ENCODE results near the gene SLC25A45.

The SLC25A45 gene

DNA sequence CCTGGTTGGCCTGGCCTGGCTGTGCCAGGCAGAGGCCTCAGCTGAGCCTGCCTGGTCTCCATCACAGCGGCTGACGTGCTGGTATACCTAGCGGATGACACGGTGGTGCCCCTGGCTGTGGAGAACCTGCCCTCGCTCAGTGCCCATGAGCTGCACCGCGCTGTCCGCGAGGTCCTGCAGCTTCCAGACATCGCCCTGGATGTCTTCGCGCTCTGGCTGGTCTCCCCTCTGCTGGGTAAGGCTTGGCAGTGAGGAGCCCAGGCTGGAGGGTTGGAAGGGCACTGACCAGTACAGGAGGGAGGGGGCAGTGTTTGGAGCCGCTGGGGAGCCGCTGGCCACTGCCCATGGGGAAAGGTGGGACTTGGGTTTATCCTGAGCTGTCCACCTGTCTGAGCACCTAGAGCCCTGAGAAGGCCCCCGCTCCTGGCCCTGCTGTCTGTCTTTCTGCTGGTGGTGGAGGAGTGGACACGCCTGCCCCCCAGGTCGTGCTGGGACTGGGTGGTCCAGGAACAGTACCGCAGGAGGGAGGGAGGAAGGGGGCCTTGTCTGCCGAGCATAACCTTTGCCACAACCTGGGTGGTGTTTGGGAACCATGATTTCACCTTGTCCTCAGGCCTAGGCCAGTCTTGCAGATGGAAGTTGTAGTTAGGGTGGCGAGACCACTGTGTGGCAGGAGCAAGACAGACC is 7.0 kb upstream of the SLC25A45 start:
- no peak for DNase-seq

DNA sequence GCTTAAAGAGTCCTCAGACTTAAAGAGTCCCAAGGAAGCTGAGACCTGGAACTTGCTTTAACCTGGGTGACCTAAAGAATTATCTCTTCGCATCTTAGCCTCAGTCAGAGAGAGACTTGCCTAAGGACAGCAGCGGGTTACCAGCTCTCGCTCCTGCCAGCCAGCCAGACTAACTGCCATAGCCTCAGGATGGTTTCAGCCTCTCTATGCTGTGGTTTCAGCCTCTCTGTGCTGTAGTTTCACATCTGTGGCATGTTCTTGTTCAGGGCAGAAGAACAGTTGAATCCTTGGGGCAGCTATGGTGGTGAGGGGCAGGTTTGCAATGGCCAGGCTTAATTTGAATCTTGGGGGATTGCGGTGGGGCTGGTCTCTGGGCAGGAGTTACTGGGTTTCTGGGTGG is 6.3 kb upstream of the SLC25A45 start:
- no peak for DNase-seq

DNA sequence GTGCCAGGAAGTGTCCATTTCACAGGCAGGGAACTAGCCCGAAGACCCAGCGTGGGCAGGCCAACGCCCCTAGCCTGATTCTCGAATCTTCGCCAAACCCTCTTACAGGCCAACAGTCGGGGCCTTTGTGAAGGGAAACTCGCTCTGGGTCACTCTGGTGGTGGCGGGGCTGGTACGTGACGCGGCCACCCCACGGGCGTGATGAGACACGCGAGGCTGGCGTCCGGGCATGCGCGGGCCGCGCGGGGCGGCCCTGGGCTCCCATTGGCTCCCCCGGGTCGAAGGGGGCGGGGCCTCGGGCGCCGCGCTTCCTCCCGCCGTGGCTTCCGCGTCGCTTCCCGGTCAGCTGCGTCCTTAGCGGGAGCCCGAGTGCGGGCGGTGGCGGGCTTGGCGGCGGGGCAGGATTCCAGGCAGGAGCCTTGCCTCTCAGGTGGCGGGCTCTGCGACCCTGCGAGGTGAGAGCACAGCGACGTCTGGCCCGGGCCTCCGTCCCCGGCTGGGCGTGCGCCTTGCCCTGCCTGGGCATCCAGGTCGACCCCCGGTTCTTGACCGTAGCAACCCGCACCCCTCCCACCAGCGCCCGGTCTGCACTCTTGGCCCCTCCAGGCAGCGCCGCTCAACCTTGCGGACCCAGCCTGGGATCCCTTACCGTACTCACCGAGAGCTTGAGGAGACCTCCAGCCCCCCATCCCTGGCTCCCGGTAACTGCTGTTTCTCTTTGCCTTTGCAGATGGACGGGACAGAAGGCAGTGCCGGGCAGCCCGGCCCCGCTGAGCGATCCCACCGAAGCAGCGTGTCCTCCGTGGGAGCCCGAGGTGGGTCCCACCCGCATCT is 4.1 kb upstream of the SLC25A45 start, which contains the start of gene FRMD8:
FRMD8 (plus strand) TSS at position 331 of the 834 bp plus-strand sequence; CDS start at position 731, 400 bp downstream.
- peak in 57 of 58 donors; percentile 14 to 97 (median 87) for DNase-seq

DNA sequence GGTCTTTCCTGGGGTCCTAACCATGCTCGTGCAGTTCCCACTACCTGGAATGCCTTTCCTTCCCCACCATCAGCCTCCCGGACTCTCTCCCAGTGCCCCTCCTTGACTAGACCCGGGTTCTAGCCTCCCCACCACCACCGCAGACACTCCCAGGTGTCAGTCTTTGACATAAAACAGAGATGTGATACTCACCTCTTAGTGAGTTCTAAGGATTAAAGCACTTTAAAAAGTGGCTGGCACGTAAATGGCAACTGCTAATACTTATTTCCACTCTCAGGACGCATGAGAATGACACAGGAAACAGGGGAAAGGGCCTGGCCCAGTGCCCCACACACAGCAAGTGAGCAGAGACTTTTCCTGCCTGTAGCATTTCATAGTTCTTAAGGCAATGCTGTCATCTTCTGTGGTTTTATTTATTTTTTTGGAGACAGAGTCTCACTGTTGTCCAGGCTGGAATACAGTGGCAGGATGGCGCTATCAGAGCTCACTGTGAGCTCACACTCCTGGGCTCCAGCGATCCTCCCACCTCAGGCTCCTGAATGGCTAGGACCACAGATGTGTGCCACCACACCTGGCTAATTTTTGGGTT is 1.9 kb upstream of the SLC25A45 start:
- no peak for DNase-seq

DNA sequence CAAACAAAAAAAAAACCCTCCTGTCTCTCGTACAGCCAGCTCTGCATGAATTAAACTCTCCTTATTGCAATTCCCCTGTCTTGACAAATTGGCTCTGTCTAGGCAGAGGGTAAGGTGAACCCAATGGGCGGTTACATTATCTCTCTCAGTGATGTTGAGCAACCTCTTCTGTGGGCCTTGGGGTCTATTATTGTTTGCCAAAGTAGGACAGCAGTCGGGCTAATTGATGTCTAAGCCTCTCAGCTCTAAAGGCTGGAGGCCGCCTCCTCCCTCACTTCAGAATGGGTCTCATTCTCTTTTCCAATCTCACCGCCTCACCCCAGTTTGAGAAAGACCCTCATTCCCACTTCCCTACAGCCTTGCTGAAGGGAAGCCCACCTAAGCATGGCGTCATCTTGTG is 1.3 kb upstream of the SLC25A45 start:
- DNase-seq, result no peak

DNA sequence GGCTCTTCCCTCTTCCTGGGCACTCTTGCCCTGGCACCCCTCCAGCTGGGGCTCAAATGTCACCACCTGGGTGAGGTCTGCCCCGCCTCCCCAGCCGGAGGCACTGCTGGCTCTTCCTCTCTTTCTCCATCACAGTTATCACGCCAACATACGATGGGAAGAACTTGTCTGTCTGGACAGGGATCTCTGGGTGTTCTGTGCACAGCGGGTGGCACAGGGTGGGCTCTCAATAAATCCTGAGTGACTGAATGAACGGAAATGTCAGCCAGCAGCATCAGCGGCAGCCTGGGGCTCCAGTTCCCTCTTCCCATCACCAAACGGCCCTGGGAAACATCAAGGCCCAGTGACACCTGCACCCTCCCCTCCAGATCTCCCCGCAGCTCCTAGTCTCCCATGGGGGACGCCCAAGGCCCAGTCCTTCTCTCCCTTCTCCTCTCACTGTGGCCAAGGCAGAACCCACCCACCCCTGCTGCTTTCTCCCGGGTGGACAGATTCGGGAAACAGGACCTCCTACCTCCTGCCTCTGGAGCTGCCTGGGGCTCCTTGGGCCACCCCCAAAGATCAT is 440 bp upstream of the SLC25A45 start:
- DNase-seq, result peak in 2 of 58 donors; percentile 22 to 79

DNA sequence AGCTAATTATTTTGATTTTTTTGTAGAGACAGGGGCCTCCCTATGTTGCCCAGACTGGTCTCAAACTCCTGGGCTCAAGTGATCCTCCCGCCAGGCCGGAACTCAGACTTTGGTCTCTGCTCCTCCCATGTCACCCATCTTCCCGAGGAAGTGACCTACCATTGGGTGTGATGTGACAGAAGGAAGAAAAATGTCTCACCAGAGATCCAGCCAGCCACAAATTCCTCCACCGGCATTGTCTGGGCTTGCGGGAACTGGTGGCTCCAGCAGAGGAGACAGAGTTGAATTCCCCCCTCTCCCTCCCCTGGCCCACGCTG is 772 bp downstream of the SLC25A45 start:
- peak in 2 of 58 donors; percentile 39 to 53 for DNase-seq

DNA sequence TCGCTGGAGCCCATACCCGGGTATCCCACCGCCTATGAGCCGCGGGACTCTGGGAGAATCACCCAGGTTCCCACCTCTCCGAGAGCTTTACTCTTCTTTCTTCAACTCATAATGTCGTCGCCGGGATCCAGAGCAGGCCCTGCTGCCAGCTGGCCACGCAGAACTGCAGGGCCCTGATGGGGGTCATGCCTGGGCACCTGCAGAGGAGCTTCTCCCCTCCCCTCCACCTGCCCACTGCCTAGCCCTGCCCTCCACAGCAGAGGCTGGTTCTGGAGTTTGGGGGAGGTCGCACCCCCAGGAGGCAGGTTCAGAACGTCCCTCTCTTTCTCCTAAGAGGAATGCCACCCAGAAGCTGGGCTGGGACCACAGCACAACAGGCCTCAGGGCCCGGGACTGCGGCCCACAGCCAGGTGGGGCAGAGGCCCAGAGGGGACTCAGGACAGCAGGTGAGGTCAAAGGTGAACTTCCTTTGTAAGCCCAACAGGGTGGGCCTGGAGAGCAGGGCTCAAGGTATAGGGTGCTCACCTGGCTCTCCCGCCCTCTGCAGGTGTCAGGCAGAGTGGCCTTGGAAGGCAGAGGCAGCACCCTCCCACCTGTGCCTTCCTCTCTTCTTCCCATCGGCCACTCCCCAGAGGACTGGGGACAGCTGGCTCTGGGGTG is 1.9 kb downstream of the SLC25A45 start:
- no peak for DNase-seq

DNA sequence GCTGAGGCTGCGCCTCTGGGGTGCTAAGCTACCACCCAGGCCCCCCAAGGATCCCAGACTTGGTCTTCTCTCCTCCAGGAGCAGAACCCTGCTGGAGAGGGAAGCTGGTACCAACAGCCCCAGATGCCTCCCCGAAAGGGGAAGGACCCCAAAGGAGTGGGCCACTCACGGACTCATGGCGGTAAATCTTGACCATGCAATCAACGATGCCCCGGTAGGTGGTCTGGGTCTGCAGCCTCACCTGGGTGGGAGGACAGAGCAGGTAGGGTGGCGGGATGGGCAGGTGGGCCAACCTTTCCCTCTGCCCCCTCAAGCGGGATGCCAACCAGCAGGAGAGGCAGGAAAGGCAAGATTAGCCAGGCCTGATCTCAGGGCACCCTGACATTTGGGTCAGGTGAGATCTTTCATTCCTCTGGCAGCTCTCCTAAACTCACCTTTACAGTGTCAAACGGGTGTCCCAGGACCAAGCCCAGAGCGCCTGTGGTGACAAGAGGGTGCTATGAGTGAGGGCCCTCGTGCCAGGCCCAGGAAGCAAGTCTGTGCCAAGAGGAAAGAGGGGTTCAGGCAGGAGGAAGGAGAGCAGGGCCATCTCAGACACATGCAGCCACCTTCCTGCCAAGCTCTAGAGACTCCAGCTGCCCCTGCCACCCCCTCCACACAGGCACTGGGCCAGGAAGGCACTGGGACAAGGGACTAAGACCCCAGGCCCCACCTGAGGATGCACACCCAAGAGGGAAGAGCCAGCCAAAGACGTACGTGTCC is 2.6 kb downstream of the SLC25A45 start:
- no peak for DNase-seq

DNA sequence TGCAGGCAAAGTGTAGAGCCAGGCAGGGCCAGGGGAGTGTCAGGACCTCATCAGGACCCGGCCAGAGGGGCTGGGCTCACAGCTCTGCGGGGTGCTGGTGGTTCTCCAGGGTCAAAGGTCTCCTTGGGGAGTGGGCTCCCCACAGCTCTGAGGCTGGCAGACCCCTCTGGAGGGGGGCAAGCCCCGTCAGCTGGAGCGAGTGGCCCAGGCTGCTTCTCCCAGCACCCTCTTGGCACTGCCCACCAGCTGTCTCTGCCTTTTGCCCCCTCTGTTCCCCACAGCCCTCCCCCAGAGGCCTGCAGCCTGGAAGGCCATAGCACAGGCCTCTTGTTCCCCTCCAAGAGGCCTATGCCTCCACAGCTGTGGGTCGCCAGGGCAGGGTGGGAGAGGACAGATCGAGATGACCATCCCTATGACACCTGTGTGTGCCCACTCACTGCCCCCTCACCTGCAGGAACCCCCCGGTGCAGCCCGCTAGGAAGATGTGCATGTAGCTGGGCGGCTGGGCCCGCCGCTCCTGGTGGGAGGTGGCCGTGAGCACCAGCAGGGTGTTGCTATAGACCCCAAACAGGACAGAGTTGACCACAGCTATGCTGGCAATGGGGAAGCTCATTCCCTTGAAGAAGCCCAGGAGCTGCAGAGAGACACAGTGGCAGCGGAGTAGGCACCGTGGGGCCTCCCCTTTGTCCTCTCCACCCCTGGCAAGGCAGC is 3.4 kb downstream of the SLC25A45 start:
- DNase-seq, result no peak

DNA sequence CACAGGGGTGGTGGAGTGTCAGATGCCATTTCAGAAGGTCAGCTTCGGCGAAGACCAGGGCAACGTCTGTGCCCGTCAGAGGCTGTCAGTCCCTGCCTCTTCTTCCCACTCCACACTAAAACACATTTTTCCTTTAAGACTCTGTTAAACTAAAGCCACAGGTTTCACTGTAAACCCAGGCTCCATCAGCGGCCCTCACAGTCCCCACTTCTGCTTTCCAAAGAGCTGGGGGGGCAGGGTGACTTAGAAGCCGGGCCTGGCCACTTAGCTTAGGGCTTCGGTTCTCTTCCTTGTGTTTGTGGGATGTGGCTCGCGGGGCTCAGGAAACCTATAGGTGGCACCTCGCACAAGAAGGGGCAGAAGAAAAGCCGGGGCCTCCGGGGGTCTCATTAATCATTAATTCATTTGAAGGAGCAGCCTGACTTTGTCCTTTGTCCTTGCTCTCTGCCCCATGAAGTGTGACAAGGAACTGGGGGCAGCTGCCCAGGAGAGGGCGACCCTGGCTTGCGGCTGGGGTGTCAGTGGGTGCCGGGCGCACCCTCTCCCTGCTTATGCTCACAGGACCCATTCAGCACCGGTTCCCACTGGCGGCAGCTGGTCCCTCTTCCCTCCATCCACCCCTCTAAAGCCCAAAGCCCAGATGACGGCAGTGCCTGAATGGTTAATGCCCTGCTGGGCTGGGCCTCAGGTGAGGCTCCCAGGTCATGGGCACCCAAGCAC is 4.1 kb downstream of the SLC25A45 start:
- peak in 5 of 58 donors; percentile 4 to 19 (median 14) for DNase-seq

DNA sequence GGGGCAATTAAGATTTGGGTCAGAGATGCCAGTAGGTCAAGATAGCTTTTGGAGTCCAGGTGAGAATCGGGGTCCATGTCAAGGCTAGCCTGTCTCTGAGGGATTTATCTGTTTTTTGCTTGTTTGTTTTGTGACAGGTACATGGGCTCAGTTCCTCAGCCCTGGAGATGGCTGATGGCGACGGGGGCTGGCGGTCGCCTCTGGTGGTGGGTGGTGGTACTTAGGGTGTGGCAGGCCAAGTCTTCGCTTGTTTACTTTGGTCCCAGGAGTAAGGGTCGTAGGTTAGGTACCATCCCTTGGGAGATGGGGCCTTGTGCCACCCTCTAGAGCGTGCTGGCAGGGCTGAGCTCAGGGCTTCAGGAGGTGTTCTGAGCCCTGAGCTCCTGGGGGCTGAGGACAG is 4.7 kb downstream of the SLC25A45 start:
- DNase-seq, result no peak

DNA sequence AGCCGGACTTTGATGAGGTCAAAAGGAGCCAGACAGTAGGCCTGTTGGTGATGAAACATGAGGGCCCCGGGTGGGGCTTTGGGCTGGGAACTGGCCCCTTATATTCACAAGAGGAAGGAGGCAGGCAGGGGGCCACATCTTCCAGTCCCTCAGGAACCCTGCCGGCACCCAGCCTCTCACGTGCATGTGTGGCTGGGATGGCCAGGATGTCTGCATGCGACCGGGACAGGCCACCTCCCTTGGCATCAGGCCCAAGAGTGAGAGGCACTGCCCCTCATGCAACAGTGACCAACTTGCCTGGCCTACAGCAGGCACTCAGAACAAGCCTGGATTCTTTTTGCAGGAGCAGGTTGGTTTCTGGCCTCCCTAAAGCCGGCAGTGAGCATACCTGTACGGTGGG is 5.4 kb downstream of the SLC25A45 start:
- DNase-seq, result no peak

DNA sequence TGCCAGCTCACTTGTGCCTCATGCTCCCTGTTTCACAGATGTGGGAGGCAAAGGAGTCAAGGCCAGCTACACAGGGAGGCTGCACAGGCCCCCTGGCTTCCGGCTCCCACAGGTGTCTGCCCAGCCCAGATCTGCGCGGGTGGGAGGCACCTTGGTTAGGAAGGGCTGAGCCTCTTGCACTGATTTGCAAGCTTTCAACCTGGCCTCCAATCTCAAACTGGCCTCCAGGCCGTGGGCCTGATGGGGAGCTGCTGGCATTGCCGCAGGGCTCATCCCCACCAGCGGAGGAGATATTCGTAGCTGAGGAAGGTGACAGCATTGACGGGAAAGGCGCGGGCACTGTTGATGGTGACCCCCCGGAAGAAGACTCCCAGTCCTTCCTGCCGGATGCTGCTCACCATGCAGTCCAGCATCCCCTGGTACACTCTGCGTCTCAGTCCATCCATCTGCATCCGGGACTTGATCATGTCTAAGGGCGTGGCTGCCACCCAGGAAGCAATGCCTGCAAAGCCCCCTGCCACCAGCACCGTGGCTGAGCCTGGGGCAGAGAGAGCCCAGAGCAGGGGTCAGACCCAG is 6.2 kb downstream of the SLC25A45 start:
- DNase-seq, result no peak

DNA sequence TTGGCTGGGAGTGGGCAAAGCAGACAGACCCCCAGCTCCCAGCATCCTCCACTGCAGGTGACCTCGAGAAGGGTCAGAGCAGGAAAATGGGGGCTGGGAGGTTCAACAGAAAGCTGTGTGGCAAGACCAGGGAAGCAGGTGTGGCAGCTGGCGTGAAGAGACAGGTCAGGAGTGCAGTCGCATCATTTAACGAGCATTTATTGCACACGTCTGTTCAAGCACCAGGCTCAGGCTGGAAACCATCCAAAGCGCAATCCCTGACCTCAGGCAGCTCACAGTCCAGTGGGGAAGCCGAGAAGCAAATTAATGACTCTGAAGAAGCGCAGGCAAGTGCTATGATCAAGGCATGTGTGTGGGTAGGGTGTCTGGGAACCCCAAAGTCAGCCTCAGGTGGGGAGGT is 7.4 kb downstream of the SLC25A45 start:
- no peak for DNase-seq

DNA sequence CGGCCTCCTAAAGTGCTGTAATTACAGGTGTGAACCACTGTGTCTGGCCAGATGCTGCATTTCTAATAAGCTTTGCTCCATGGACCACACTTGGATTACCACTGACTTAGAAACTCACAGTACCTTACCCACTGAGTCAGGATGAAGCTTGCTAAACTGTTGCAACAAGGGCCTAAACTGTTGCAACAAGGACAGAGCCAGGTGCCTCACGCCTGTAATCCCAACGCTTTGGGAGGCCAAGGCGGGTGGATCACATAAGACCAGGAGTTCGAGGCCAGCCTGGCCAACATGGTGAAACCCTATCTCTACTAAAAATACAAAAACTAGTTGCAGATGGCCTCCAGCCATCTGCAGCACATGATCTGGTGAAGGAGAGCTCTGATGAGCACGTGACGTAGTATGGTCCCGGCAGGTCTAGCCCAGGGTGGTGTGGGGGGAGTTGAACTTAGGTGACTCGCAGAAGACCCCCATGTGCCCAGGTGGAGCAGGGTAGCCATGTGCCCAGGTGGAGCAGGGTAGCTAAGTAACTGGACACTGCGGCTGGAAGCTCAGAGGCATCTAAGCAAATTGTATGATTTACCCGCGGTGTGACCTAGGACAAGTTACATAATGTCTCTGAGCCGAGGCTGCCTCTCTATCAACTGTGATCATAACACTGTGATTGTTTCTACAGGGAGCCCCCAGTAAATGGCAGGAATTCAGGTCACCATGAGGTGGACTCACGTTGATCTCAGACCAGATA is 8.4 kb downstream of the SLC25A45 start:
- DNase-seq, result no peak

DNA sequence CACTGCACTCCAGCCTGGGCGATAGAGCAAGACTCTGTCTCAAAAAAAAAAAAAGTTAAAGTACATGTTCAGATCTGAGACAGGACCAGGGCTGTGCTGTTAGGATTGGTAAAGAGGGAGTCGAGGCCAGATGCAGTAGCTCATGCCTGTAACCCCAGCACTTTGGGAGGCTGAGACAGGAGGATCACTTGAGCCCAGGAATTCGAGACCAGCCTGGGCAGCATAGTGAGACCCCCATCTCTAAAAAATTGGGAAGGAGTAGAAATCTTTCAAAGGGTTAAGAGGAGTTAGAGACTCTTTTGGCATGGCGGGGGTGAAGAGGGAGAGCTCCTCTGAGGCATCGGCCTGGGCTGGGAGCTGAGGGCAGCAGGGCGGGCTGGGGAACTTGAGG is 11.8 kb downstream of the SLC25A45 start:
- no peak for DNase-seq

DNA sequence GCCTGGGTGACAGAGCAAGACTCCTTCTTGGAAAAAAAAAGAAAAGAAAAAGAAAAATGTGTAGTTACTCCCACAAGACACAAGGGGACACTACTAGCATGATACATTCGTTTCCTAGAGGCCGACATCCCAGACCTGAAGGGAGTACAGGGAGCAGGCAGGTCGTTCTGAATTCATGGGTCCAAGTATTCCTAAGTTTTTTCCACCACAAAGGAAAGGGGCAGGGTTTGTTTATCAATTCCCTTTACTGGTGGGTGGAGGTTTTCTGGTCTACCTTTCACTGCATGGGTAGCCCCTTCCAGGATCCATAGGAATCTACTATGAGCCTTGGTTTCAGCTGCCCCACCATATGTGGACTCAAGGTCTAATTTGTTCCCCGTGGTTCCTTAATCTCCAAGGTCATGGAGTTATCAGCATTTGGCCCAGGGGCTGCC is 16.1 kb downstream of the SLC25A45 start:
- DNase-seq, result peak in 10 of 58 donors; percentile 8 to 56 (median 19)

Measured in anterior cingulate cortex (tissue), 58 donors.